Cardiac septum (tissue), 1 donor: Measurements from ENCODE around the gene CNOT8. TPM values are rescaled to one million over a fixed set of nuclear protein-coding genes. Genes with fewer than 3 reads are reported as not detected.
A peak's percentile ranks its signal among the peaks of the same experiment; 100 is the strongest.
"Not testable (repeated sequence)": the region's sequence is repeated elsewhere in the genome, so short reads cannot be mapped to it uniquely, and the experiment has no call there.

Experiments used
- DNase-seq: peaks from one replicate; pipeline ENCODE4 v3.0.0-alpha.2; 2020; ENCODE audit warnings: low spot score
- intact Hi-C: fragments of 100-400 bp; cut with DNase I; formaldehyde crosslinking; loops from one replicate; pipeline ENCODE4 v1.14.0; 2022
- total RNA-seq: library from RNA; stranded (reverse); fragmentation: NEBNext Ultra II Directional; extraction: Animal tissue kit (Norgen Biotek cat#: 25700); gene quantifications from one replicate; pipeline ENCODE4 v1.2.1, GENCODE V29; 2021
- donor health status: DM: no; HTN: no; CAD: no.

The CNOT8 gene
- total RNA-seq, 1 donor from 2014 or later, result 22.5 TPM

GRCh38 chr5:154831451-154831850 lies 27.0 kb upstream of the CNOT8 start:
- DNase-seq, result no peak
- intact Hi-C loops, result no loop called here

GRCh38 chr5:154832804-154833203 lies 25.6 kb upstream of the CNOT8 start:
- DNase-seq, intact Hi-C loops: not testable (repeated sequence)

GRCh38 chr5:154834053-154834452 lies 24.4 kb upstream of the CNOT8 start:
- DNase-seq, result no peak
- intact Hi-C loops, result no loop called here

GRCh38 chr5:154835701-154836052 lies 22.8 kb upstream of the CNOT8 start:
- DNase-seq, intact Hi-C loops: not testable (repeated sequence)

GRCh38 chr5:154836225-154836624 lies 22.2 kb upstream of the CNOT8 start:
- DNase-seq, result no peak
- intact Hi-C loops, result no loop called here

- DNase-seq, result no peak
- intact Hi-C loops, result no loop called here
These were observed 21.2 kb upstream of the CNOT8 start for GRCh38 chr5:154837009-154837901.

GRCh38 chr5:154840435-154841272 lies 17.8 kb upstream of the CNOT8 start:
- DNase-seq, result peak; percentile 33

GRCh38 chr5:154841273-154841661 lies 17.2 kb upstream of the CNOT8 start:
- DNase-seq, result no peak
- intact Hi-C loops, result no loop called here

More at GRCh38 chr5:154840435-154841272, 17.8 kb upstream of the CNOT8 start:
- intact Hi-C loops, result no loop called here

GRCh38 chr5:154842689-154843530 lies 15.5 kb upstream of the CNOT8 start:
- intact Hi-C loops, result no loop called here
- no peak for DNase-seq

- DNase-seq, result no peak
- intact Hi-C loops, result no loop called here
These were observed 13.6 kb upstream of the CNOT8 start for GRCh38 chr5:154844809-154845208.

- intact Hi-C loops, result no loop called here
- no peak for DNase-seq
These were observed 9.1 kb upstream of the CNOT8 start for GRCh38 chr5:154849264-154849785.

GRCh38 chr5:154849791-154850201 lies 8.6 kb upstream of the CNOT8 start:
- no peak for DNase-seq
- intact Hi-C loops, result loop anchor here (2.0 kb wide), 1 partner anchor 95 kb away; the partner anchor contains the start of gene LARP1

- intact Hi-C loops, result loop anchor here (2.0 kb wide), 1 partner anchor 96 kb away; the partner anchor contains the start of gene LARP1
- DNase-seq, result peak; percentile 89
These were observed 8.0 kb upstream of the CNOT8 start, which contains the start of gene FAXDC2 for GRCh38 chr5:154850255-154851062. Gene FAXDC2 (minus strand): TSS chr5:154850603. CDS start chr5:154838178, 12,425 bp downstream.

GRCh38 chr5:154851351-154851750 lies 7.1 kb upstream of the CNOT8 start:
- intact Hi-C loops, result loop anchor here (2.0 kb wide), 1 partner anchor 97 kb away; the partner anchor contains the start of gene LARP1

GRCh38 chr5:154857530-154858296 lies 714 bp upstream of the CNOT8 start:
- intact Hi-C loops, result loop anchor here (2.0 kb wide), 1 partner anchor 101 kb away; no protein-coding TSS in a partner anchor
- DNase-seq, result peak; percentile 96

More at GRCh38 chr5:154851351-154851750, 7.1 kb upstream of the CNOT8 start:
- no peak for DNase-seq

- DNase-seq, result no peak
- intact Hi-C loops, result loop anchor here (2.0 kb wide), 1 partner anchor 102 kb away; no protein-coding TSS in a partner anchor
These were observed 795 bp downstream of the CNOT8 start for GRCh38 chr5:154858972-154859871.
